K562 (cell line): ENCODE measurements around the gene DEDD. TPM values are rescaled to one million over a fixed set of nuclear protein-coding genes. Genes with fewer than 3 reads are reported as not detected.

Source experiments
- FOXA1 ChIP-seq: fragments of 450-650 bp; IDR thresholded peaks from 2 replicates; pipeline ENCODE4 v1.6.1; 2016; ENCODE audit warnings: mild to moderate bottlenecking, borderline replicate concordance
- MAFG ChIP-seq: fragments of 450-650 bp; conservative IDR thresholded peaks from 2 replicates; pipeline ENCODE4 v1.6.1; 2016; ENCODE audit warnings: missing genetic modification characterization, missing compliant biosample characterization
- MTA1 ChIP-seq: fragments of 450-650 bp; IDR thresholded peaks from 2 replicates; pipeline ENCODE4 v1.6.1; 2017; ENCODE audit warnings: borderline replicate concordance
- NR4A1 ChIP-seq, 2 experiments: fragments of 250-450 bp in 1 of 2; fragments of 450-650 bp in 1 of 2; sonication (Bioruptor Pico) in 1 of 2; IDR thresholded peaks; 2 replicates each; pipeline versions ENCODE4 v1.4.0 to v1.6.1; 2016 to 2020; ENCODE audit warnings: mild to moderate bottlenecking in 2 of 2, missing compliant biosample characterization in 1 of 2, missing genetic modification characterization in 1 of 2, moderate library complexity in 1 of 2
- SETDB1 ChIP-seq: IDR thresholded peaks from one replicate; pipeline ENCODE4 v1.6.1; 2012; ENCODE audit warnings: low read length, control low read depth, inconsistent platforms
- SIRT6 ChIP-seq: IDR thresholded peaks from one replicate; pipeline ENCODE4 v1.6.1; 2012; ENCODE audit warnings: low read depth, mild to moderate bottlenecking, control low read depth, inconsistent platforms, low read length, moderate library complexity
- ZNF134 ChIP-seq: fragments of 250-450 bp; sonication (Bioruptor Pico); conservative IDR thresholded peaks from 2 replicates; pipeline ENCODE4 v1.4.0; 2020
- ZNF3 ChIP-seq: fragments of 250-450 bp; sonication (Bioruptor Pico); IDR thresholded peaks from 2 replicates; pipeline ENCODE4 v1.5.0; 2021; ENCODE audit warnings: mild to moderate bottlenecking, moderate library complexity
- ZNF75A ChIP-seq: fragments of 450-650 bp; formaldehyde crosslinking; IDR thresholded peaks from 2 replicates; pipeline ENCODE4 v1.4.0; 2020; ENCODE audit warnings: mild to moderate bottlenecking
- polyA plus RNA-seq, 8 experiments: library from polyadenylated mRNA; depleted of rRNA in 4 of 8; stranded (reverse) in 5 of 8; unstranded in 3 of 8; fragments of >200 nt; fragmentation: Nextera tagmentation in 2 of 8; fragmentation: Illumina TruSeq in 1 of 8; extraction: Ambion mirVana in 2 of 8; extraction: Trizol in 1 of 8; gene quantifications; 2 replicates each; pipeline versions ENCODE4 v1.2.1 to v1.2.3, GENCODE V29; 2011 to 2014; ENCODE audit warnings: inconsistent platforms in 1 of 8, missing spikeins in 1 of 8
- total RNA-seq, 7 experiments: library from RNA; depleted of rRNA in 6 of 7; stranded (reverse); fragments of >200 nt in 6 of 7; fragmentation: Illumina TruSeq in 2 of 7; extraction: Trizol in 2 of 7; gene quantifications; 2 replicates each; pipeline versions ENCODE4 v1.2.1 to v1.2.3, GENCODE V29; 2011 to 2021; ENCODE audit warnings: low replicate concordance in 1 of 7
- TF ChIP-seq, protein P1 (sequence below): fragments of 200-800 bp; sonication (Bioruptor generic); IDR thresholded peaks from 2 replicates; pipeline ENCODE4 v1.6.1; 2017; ENCODE audit warnings: missing genetic modification characterization, missing compliant biosample characterization
- TF ChIP-seq, protein P2 (sequence below): fragments of 250-450 bp; sonication (Bioruptor Pico); IDR thresholded peaks from 2 replicates; pipeline ENCODE4 v1.8.0; 2021; ENCODE audit warnings: moderate library complexity, mild to moderate bottlenecking, inconsistent platforms
- TF ChIP-seq, protein P3 (sequence below): sonication (generic); formaldehyde crosslinking; IDR thresholded peaks from 2 replicates; pipeline ENCODE4 v1.8.1; 2023; ENCODE audit warnings: mild to moderate bottlenecking, missing genetic modification reagents, moderate library complexity
- TF ChIP-seq, protein P4 (sequence below): fragments of 250-450 bp; sonication (Bioruptor Pico); IDR thresholded peaks from 2 replicates; pipeline ENCODE4 v1.8.0; 2022; ENCODE audit warnings: inconsistent platforms

Gene DEDD
- total and polyA plus RNA-seq, 9 of the 15 experiments (the other 6 are each of a cell fraction or from before 2014, with no cell fraction given) = 11.6 to 41.0 (median 16.8) TPM

DNA sequence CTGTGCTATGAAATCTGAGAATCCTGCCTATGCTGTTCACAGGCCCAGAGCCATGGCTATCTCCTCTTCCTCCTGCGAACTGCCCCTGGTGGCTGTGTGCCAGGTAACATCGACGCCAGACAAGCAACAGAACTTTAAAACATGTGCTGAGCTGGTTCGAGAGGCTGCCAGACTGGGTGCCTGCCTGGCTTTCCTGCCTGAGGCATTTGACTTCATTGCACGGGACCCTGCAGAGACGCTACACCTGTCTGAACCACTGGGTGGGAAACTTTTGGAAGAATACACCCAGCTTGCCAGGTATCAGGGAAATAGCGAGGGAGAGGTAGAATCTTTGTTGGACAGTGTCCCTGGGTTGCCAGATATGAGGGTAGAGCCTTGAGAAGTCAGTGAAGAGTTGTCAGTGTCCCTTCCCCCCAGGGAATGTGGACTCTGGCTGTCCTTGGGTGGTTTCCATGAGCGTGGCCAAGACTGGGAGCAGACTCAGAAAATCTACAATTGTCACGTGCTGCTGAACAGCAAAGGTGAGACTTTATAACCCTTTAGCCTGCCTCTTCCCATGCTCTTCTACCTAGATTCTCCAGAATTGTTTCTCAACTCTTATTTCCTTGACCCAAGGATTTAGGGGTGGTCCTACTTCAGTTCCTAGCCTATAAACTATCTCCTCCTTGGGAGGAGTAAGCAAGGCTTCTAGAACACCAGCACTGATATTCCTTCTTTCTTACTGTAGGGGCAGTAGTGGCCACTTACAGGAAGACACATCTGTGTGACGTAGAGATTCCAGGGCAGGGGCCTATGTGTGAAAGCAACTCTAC is 13.2 kb downstream of the DEDD start (continued):
- no peak for TF ChIP-seq ZNF3 (CRISPR knock-in tag)
- TF ChIP-seq FOXA1 = no peak
- TF ChIP-seq, protein P1, sequence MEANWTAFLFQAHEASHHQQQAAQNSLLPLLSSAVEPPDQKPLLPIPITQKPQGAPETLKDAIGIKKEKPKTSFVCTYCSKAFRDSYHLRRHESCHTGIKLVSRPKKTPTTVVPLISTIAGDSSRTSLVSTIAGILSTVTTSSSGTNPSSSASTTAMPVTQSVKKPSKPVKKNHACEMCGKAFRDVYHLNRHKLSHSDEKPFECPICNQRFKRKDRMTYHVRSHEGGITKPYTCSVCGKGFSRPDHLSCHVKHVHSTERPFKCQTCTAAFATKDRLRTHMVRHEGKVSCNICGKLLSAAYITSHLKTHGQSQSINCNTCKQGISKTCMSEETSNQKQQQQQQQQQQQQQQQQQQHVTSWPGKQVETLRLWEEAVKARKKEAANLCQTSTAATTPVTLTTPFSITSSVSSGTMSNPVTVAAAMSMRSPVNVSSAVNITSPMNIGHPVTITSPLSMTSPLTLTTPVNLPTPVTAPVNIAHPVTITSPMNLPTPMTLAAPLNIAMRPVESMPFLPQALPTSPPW (CRISPR knock-in tag) = no peak
- TF ChIP-seq SIRT6 = no peak
- TF ChIP-seq, protein P2, sequence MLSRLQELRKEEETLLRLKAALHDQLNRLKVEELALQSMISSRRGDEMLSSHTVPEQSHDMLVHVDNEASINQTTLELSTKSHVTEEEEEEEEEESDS (CRISPR knock-in tag) = no peak
- TF ChIP-seq, protein P3, sequence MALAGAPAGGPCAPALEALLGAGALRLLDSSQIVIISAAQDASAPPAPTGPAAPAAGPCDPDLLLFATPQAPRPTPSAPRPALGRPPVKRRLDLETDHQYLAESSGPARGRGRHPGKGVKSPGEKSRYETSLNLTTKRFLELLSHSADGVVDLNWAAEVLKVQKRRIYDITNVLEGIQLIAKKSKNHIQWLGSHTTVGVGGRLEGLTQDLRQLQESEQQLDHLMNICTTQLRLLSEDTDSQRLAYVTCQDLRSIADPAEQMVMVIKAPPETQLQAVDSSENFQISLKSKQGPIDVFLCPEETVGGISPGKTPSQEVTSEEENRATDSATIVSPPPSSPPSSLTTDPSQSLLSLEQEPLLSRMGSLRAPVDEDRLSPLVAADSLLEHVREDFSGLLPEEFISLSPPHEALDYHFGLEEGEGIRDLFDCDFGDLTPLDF (CRISPR knock-in tag) = peak; percentile 40; the same call in 1 of the 2 replicates
- no peak for TF ChIP-seq NR4A1 (CRISPR knock-in tag; IDR thresholded peaks at IDR 0.05)
- no peak for TF ChIP-seq NR4A1 (tag; IDR thresholded peaks at IDR 0.05)
- TF ChIP-seq MTA1 = 0 out of 2 replicates have a peak, but pooled peaks have one; percentile 5
- TF ChIP-seq ZNF134 = no peak
- TF ChIP-seq ZNF75A = no peak
- TF ChIP-seq SETDB1 = no peak
- TF ChIP-seq, protein P4, sequence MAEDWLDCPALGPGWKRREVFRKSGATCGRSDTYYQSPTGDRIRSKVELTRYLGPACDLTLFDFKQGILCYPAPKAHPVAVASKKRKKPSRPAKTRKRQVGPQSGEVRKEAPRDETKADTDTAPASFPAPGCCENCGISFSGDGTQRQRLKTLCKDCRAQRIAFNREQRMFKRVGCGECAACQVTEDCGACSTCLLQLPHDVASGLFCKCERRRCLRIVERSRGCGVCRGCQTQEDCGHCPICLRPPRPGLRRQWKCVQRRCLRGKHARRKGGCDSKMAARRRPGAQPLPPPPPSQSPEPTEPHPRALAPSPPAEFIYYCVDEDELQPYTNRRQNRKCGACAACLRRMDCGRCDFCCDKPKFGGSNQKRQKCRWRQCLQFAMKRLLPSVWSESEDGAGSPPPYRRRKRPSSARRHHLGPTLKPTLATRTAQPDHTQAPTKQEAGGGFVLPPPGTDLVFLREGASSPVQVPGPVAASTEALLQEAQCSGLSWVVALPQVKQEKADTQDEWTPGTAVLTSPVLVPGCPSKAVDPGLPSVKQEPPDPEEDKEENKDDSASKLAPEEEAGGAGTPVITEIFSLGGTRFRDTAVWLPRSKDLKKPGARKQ (CRISPR knock-in tag) = no peak
- TF ChIP-seq MAFG (tag) = no peak
